Bladder microvascular endothelial cell (primary cell): Measurements from ENCODE around the gene ANKS6. TPM values are rescaled to one million over a fixed set of nuclear protein-coding genes. Genes with fewer than 3 reads are reported as not detected.

ENCODE experiments used
- total RNA-seq: library from RNA; depleted of rRNA; stranded (reverse); fragments of >200 nt; gene quantifications from 2 replicates; pipeline ENCODE4 v1.2.3, GENCODE V29; 2014

The ANKS6 gene
- 6.8 and 11.1 TPM in 2 replicates for total RNA-seq

GRCh38 chr9:98796364-98797101, at the start of gene ANKS6:
Gene ANKS6 (minus strand): TSS chr9:98796555. CDS start chr9:98796491, 64 bp downstream.

GRCh38 chr9:98807070-98807813, 10.9 kb upstream of the ANKS6 start, which contains the start of gene GALNT12:
Gene GALNT12 (plus strand): TSS chr9:98807670. CDS start chr9:98807699, 29 bp downstream.

GRCh38 chr9:98708933-98709911, 87.1 kb downstream of the ANKS6 start, which contains the start of gene GABBR2:
Gene GABBR2 (minus strand): TSS chr9:98708935. CDS start chr9:98708737, 198 bp downstream.

Other genes with a start within 250 kb of the ANKS6 start
- gene GABBR2, start 87.6 kb downstream of the ANKS6 start, total RNA-seq: 0.16 and 0.63 TPM in 2 replicates
- 0.13 and 0.32 TPM in 2 replicates for gene GALNT12, start 11.1 kb upstream of the ANKS6 start, total RNA-seq
- gene COL15A1, start 147.4 kb upstream of the ANKS6 start, total RNA-seq: 18.3 and 28.2 TPM in 2 replicates